Measurements from ENCODE around the gene SPSB2.

SPSB2 gene

DNA sequence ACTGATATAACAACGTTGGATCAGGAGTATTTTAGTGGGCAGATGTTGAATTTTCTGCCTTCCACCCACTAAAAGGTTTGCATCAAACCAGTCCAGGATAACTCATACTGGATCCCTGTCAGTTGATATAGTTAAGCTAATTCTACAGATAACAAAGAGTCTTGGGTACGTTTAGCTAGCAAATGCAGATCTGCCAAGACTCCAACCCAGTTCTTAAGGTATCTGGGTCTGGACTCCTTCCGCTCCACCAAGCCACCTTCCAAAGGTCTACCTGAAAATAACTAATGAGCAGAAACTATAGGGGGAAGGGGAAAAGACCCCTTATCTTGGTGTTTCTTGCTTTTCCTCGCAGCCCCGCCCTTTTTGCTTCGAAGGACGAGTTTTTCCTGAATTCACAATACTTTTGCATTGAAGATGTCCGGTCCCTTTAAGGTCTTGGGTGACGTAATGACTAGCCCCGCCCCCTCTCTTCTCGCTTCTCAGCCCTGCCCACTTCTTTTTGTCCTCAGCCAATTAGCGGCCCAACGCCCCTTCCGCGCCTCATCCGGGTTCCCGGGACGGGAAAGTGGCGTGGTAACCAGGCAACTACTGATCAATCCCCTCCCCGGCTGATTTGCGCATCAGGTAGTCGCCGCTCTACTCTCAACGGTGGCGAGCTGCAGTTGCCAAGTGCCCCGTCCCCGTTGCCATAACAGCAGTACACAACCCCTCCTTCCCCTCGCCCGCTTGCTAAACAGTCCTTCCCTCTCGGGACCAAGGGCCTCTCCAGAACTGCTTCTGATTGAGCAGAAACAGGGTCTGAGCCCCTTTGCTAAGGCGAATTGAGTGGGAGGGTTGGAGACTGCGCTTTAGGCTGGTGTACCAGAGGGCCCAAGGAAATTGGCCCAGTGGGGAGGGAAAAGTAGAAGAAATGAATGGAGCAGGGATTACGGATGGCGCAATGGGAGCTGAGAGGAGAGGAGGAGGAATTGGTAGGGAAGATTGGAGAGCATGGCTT is 31.5 kb upstream of the SPSB2 start, which contains the start of gene LRRC23:
Gene LRRC23, plus strand, starts transcription at position 543 of the 997 bp plus-strand sequence. CDS start 812 bp downstream, outside the sequence.
- peak; percentile 93 for DNase-seq (ENCODE audit: low spot score)
- TF ChIP-seq, protein P1, sequence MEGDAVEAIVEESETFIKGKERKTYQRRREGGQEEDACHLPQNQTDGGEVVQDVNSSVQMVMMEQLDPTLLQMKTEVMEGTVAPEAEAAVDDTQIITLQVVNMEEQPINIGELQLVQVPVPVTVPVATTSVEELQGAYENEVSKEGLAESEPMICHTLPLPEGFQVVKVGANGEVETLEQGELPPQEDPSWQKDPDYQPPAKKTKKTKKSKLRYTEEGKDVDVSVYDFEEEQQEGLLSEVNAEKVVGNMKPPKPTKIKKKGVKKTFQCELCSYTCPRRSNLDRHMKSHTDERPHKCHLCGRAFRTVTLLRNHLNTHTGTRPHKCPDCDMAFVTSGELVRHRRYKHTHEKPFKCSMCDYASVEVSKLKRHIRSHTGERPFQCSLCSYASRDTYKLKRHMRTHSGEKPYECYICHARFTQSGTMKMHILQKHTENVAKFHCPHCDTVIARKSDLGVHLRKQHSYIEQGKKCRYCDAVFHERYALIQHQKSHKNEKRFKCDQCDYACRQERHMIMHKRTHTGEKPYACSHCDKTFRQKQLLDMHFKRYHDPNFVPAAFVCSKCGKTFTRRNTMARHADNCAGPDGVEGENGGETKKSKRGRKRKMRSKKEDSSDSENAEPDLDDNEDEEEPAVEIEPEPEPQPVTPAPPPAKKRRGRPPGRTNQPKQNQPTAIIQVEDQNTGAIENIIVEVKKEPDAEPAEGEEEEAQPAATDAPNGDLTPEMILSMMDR (IDR thresholded peaks at IDR 0.05; ENCODE audit: extremely low read depth, missing control alignments): no peak

DNA sequence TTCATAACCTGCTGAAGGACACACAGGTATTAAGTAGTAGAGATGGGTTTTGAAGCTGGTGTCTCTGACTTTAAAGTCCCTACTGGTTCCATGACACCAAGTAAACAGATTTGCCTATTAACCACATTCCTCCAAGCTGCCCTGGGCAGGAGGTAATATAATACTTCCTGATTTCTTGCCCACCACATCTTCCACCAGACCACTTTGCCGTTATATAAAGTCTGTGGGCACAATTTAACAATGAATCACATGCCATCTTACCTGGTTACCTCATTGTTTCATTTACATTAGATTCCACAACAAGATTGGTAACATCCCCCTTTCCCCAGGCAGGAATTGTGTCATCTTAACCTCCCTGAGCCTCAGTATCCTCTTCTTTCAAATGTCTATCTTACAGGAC is 30.6 kb upstream of the SPSB2 start:
- TF ChIP-seq, protein P1 (IDR thresholded peaks at IDR 0.05; ENCODE audit: extremely low read depth, missing control alignments): no peak
- no peak for DNase-seq (ENCODE audit: low spot score)

DNA sequence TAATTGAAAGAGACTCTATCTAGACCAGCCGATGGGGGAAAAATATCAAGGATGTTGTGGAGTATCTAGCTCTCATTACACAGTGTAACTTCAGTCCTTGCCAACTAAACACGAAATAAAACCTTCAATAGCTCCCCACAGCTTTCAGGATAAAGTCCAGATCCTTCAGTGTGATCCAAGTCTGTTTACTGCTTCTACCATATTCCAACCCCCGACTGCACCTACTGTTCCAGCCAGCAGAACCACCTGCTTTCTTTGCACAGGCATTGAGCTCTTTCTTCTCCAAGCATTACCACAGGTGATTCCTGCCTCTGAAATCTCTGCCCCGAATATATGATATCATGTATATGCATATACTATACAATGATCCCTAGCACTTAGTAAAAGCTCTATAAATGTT is 29.3 kb upstream of the SPSB2 start:
- no peak for DNase-seq (ENCODE audit: low spot score)
- TF ChIP-seq, protein P1 (IDR thresholded peaks at IDR 0.05; ENCODE audit: extremely low read depth, missing control alignments): no peak

DNA sequence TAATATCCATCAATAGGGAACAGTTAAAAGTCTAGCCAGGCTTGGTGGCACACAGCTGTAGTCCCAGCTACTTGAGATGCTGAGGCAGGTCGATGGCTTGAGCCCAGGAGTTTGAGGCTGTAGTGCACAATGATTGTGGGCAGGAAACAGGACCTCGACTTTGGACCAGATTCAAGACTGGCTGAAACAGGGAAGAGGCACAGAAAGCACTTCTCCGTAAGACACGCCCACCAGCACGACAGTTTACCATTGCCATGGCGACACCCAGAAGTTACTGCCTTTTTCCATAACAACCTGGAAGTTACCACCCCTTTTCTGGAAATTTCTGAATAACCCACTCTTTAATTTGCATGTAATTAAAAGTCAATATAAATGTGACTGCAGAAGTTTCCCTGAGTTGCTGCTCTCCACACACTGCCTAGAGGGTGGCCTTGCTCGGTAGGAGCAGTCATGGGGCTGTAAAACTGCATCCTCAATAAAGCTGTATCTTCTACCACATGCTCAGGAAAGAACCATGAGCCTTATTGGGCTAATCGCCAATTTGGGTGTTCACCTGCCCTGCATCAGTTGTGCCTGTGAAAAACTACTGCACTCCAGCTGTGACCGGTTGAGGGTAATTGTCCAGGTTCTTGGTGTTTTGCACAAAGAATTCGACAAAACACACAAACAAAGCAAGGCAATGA is 26.9 kb upstream of the SPSB2 start:
- DNase-seq (ENCODE audit: low spot score): no peak
- TF ChIP-seq, protein P1 (IDR thresholded peaks at IDR 0.05; ENCODE audit: extremely low read depth, missing control alignments): no peak

DNA sequence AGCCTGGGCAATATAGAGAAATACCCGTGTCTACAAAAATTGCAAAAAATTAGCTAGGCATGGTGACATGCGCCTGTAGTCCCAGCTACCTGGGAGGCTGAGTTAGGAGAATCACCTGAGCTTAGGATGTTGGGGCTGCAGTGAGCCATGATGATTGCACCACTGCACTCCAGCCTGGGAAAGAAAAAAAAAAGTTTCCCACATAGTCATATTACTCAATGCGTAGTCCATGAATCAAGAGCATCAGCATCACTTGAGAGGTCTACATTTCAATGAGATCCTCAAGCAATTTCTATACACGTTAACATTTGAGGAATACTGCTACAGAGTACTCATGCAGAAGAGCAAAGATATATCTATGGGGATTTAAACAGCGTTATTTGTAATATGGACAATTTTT is 26.3 kb upstream of the SPSB2 start:
- DNase-seq (ENCODE audit: low spot score): no peak
- TF ChIP-seq, protein P1 (IDR thresholded peaks at IDR 0.05; ENCODE audit: extremely low read depth, missing control alignments): no peak

DNA sequence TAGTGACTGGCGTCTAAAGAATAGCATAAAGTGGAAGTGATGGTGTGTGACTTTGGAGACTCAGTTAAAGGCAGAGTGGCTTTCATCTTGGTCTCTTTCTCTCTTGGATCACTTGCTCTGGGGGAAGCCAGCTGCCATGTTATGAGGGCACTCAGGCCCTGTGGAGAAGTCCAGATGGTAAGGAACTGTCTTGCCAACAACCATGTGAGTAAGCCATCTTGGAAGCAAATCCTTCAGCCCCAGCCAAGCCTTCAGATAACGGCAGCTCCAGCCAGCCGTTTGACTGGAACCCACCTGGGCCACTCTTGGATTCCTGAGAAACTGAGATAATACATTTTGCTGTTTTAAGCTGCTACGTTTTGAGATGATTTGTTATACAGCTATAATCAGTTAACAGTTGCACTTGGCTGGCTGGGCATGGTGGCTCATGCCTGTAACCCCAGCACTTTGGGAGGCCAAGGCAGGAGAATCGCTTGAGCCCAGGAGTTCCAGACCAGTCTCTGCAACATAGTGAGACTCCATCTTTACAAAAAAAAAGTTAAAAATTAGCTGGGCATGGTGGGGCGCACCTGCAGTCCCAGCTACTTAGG is 23.8 kb upstream of the SPSB2 start:
- DNase-seq (ENCODE audit: low spot score): no peak
- TF ChIP-seq, protein P1 (IDR thresholded peaks at IDR 0.05; ENCODE audit: extremely low read depth, missing control alignments): no peak
